DND-41 (cell line): ENCODE measurements around the gene GPATCH2L.

Experiments
- EZH2 ChIP-seq: IDR thresholded peaks from 3 replicates; pipeline ENCODE4 v1.6.1; 2012; ENCODE audit warnings: borderline replicate concordance, low read depth, mild to moderate bottlenecking, moderate library complexity, low read length, inconsistent platforms; ENCODE audit not compliant: severe bottlenecking
- TF ChIP-seq, protein P1 (sequence below): IDR thresholded peaks from 2 replicates; pipeline ENCODE4 v1.5.1; 2012; ENCODE audit warnings: borderline replicate concordance, low read length, moderate library complexity, mild to moderate bottlenecking; ENCODE audit not compliant: poor library complexity, severe bottlenecking; ENCODE audit errors: extremely low read depth

DNA sequence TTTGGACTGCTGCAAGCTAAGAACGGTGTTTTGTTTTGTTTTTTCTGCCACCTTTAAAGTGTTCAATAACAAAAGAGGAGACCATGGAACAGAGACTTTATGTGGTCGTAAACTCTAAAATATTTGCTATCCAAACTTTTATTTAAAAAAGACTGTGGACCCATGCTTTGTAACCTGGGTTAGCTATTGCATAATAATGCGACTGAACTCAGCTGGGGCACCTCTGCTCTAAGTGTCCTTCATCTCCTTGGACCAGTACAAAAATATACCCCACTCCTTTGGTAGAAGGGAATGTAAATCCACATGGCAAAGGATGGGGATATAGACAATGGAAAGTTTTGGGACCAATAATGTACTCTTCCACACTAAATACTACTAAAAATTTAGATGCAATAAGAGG lies 65.5 kb downstream of the GPATCH2L start:
- TF ChIP-seq, protein P1, sequence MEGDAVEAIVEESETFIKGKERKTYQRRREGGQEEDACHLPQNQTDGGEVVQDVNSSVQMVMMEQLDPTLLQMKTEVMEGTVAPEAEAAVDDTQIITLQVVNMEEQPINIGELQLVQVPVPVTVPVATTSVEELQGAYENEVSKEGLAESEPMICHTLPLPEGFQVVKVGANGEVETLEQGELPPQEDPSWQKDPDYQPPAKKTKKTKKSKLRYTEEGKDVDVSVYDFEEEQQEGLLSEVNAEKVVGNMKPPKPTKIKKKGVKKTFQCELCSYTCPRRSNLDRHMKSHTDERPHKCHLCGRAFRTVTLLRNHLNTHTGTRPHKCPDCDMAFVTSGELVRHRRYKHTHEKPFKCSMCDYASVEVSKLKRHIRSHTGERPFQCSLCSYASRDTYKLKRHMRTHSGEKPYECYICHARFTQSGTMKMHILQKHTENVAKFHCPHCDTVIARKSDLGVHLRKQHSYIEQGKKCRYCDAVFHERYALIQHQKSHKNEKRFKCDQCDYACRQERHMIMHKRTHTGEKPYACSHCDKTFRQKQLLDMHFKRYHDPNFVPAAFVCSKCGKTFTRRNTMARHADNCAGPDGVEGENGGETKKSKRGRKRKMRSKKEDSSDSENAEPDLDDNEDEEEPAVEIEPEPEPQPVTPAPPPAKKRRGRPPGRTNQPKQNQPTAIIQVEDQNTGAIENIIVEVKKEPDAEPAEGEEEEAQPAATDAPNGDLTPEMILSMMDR = no peak
- TF ChIP-seq EZH2 = no peak
